CD4-positive, alpha-beta T cell (primary cell): ENCODE data around the gene OR10H1. TPM values are rescaled to one million over a fixed set of nuclear protein-coding genes. Genes with fewer than 3 reads are reported as not detected.

Experiments used
- ATAC-seq: fragments of 200-7000 bp; cut with Tn5 transposase; one replicate; pipeline ENCODE4 v1.10.0; 2022; ENCODE audit warnings: mild to moderate bottlenecking; ENCODE audit not compliant: poor library complexity
- CTCF ChIA-PET: fragments of 350-600 bp; sonication (Branson Sonifier 250); formaldehyde crosslinking; loops from one replicate; lab custom pipeline; 2021; ENCODE audit warnings: antibody characterized with exemption, inconsistent platforms; lab: Charles Lee
- POLR2A ChIA-PET: fragments of 350-600 bp; sonication (Branson Sonifier 250); formaldehyde crosslinking; loops from one replicate; lab custom pipeline; 2021; ENCODE audit warnings: antibody characterized with exemption, inconsistent platforms; lab: Charles Lee
- DNase-seq, 14 experiments: peaks; one replicate each; pipeline ENCODE4 v3.0.0-alpha.2; 2013 to 2020; ENCODE audit warnings: mixed read lengths in 2 of 14
- H3K27ac ChIP-seq, 2 donors: one replicate each; pipeline versions ENCODE4 v1.5.1 to v1.7.0; 2013; ENCODE audit warnings: low read length in 2 of 2, low read depth in 1 of 2, mild to moderate bottlenecking in 1 of 2
- H3K27me3 ChIP-seq, 2 experiments: 1 replicate in 1 of 2; 2 replicates in 1 of 2; pipeline versions ENCODE4 v1.6.1 to v1.7.0; 2013; ENCODE audit warnings: low read length in 2 of 2, control low read depth in 1 of 2, mild to moderate bottlenecking in 1 of 2, moderate library complexity in 1 of 2; ENCODE audit not compliant: insufficient read depth in 2 of 2, control insufficient read depth in 1 of 2
- H3K36me3 ChIP-seq: one replicate; pipeline ENCODE4 v1.6.1; 2013; ENCODE audit warnings: low read length, control low read depth; ENCODE audit not compliant: insufficient read depth
- H3K4me1 ChIP-seq: one replicate; pipeline ENCODE4 v1.6.1; 2013; ENCODE audit warnings: low read length, control low read depth; ENCODE audit not compliant: insufficient read depth
- H3K4me3 ChIP-seq: one replicate; pipeline ENCODE4 v1.5.1; 2013; ENCODE audit warnings: mild to moderate bottlenecking, low read length, moderate library complexity
- H3K9me3 ChIP-seq, 2 experiments: 1 replicate in 1 of 2; 2 replicates in 1 of 2; pipeline versions ENCODE4 v1.6.1 to v1.7.0; 2013; ENCODE audit warnings: low read length in 2 of 2, mild to moderate bottlenecking in 2 of 2, control low read depth in 1 of 2, moderate library complexity in 1 of 2; ENCODE audit not compliant: control insufficient read depth in 1 of 2, insufficient read depth in 1 of 2
- H3K27ac Mint-ChIP-seq: one replicate; pipeline ENCODE4 v1.8.0; 2020; ENCODE audit warnings: mixed read lengths
- H3K27me3 Mint-ChIP-seq: one replicate; pipeline ENCODE4 v1.8.0; 2021; ENCODE audit warnings: mixed read lengths
- H3K36me3 Mint-ChIP-seq: one replicate; pipeline ENCODE4 v1.8.0; 2021; ENCODE audit warnings: low read depth, mixed read lengths
- H3K4me1 Mint-ChIP-seq: one replicate; pipeline ENCODE4 v1.8.0; 2021; ENCODE audit warnings: low read depth, mixed read lengths
- H3K4me3 Mint-ChIP-seq: one replicate; pipeline ENCODE4 v1.8.0; 2020; ENCODE audit warnings: mild to moderate bottlenecking, mixed read lengths
- H3K9me3 Mint-ChIP-seq: one replicate; pipeline ENCODE4 v1.8.0; 2020; ENCODE audit warnings: mixed read lengths
- CTCF ChIP-seq: fragments of 200-600 bp; IDR thresholded peaks from one replicate; pipeline ENCODE4 v1.8.0; 2022; ENCODE audit warnings: antibody characterized with exemption, mild to moderate bottlenecking
- intact Hi-C, 2 experiments: fragments of 100-400 bp; cut with DNase I in 1 of 2; cut with micrococcal nuclease in 1 of 2; formaldehyde crosslinking; loops; one replicate each; pipeline versions ENCODE4 v1.15.1 to v1.9.0; 2023 to 2025; cut with DNase I, micrococcal nuclease
- total RNA-seq, 174 experiments: library from RNA in 2 of 174; stranded (reverse) in 2 of 174; gene quantifications; one replicate each; pipeline ENCODE4 v1.2.3 and lab custom pipeline; 2021 to 2026

The OR10H1 gene
- total RNA-seq, 2 experiments from 2014 or later = 0.08 TPM; not detected in 1

- Mint-ChIP-seq H3K36me3 (no peaks in the 10 kb centered on the region), H3K9me3 (peaks cover 5% of the 10 kb centered on the region), H3K4me3 (no peak overlapping the region), H3K27ac (no peak overlapping the region), H3K4me1 (no peaks in the 10 kb centered on the region), H3K27me3 (peaks cover 85% of the 10 kb centered on the region)
- no peaks in the 10 kb centered on the region for H3K36me3 ChIP-seq
- ATAC-seq (no peak), DNase-seq (no peak)
- CTCF ChIA-PET = no interaction called here
- H3K9me3 ChIP-seq = peaks cover 0 to 8% of the 10 kb centered on the region in 2 experiments
- H3K27ac ChIP-seq = no peak overlapping the region
- no peak overlapping the region for H3K4me3 ChIP-seq
- peaks cover 34 to 59% of the 10 kb centered on the region in 2 experiments for H3K27me3 ChIP-seq
- H3K4me1 ChIP-seq = no peaks in the 10 kb centered on the region
- POLR2A ChIA-PET = interaction anchor here (1.0 kb wide), 1 partner anchor 79 kb away, joined by 4 read pairs; no protein-coding TSS in a partner anchor
- intact Hi-C loops = no loop called here
- TF ChIP-seq CTCF = no peak
Measured at GRCh38 chr19:15758379-15758778, 57.1 kb downstream of the OR10H1 start.

Other genes starting within 250 kb of the OR10H1 start
- not detected for gene CYP4F8, start 200.4 kb downstream of the OR10H1 start, total RNA-seq
- gene CYP4F3, start 174.8 kb downstream of the OR10H1 start, total RNA-seq = not detected
- gene CYP4F12, start 142.6 kb downstream of the OR10H1 start, total RNA-seq = 1 to 10 TPM in 1 of 2 experiments, under 1 TPM in 1; 0.75 to 1.0 TPM
- gene OR10H2, start 87.6 kb downstream of the OR10H1 start, total RNA-seq = not detected
- not detected for gene OR10H3, start 77.7 kb downstream of the OR10H1 start, total RNA-seq
- gene OR10H5, start 28.0 kb downstream of the OR10H1 start, total RNA-seq = not detected
- gene CYP4F2, start 82.4 kb upstream of the OR10H1 start, total RNA-seq = not detected
- gene CYP4F11, start 118.9 kb upstream of the OR10H1 start, total RNA-seq = not detected
- not detected for gene OR10H4, start 133.3 kb upstream of the OR10H1 start, total RNA-seq